Activated T-helper 17 cell treated with anti-CD3 and anti-CD28 coated beads, Interleukin-2, amount 50 U/mL, for 72 hours (primary cell): Measurements from ENCODE around the gene DIP2C. TPM values are rescaled to one million over a fixed set of nuclear protein-coding genes. Genes with fewer than 3 reads are reported as not detected.

Source experiments
- ATAC-seq: fragments of 150-1000 bp; cut with Tn5 transposase; replicated peaks from 2 replicates; pipeline ENCODE4 v1.10.0; 2021; ENCODE audit warnings: mild to moderate bottlenecking, moderate library complexity
- H3K27ac Mint-ChIP-seq: one replicate; pipeline ENCODE4 v1.8.0; 2022; ENCODE audit warnings: mixed read lengths
- H3K27me3 Mint-ChIP-seq: one replicate; pipeline ENCODE4 v1.8.0; 2022; ENCODE audit warnings: mixed read lengths
- H3K36me3 Mint-ChIP-seq: one replicate; pipeline ENCODE4 v1.8.0; 2022; ENCODE audit warnings: low read depth, mild to moderate bottlenecking, mixed read lengths
- H3K4me1 Mint-ChIP-seq: one replicate; pipeline ENCODE4 v1.8.0; 2022; ENCODE audit warnings: mixed read lengths
- H3K4me3 Mint-ChIP-seq: one replicate; pipeline ENCODE4 v1.8.0; 2022; ENCODE audit warnings: mild to moderate bottlenecking, mixed read lengths
- H3K9me3 Mint-ChIP-seq: one replicate; pipeline ENCODE4 v1.8.0; 2022; ENCODE audit warnings: mixed read lengths
- total RNA-seq, 2 donors: library from RNA; stranded (reverse); gene quantifications; one replicate each; pipeline ENCODE4 v1.2.3, GENCODE V29; 2022

DIP2C gene
- total RNA-seq, 2 donors from 2014 or later, result 1.1 to 1.9 TPM

DNA sequence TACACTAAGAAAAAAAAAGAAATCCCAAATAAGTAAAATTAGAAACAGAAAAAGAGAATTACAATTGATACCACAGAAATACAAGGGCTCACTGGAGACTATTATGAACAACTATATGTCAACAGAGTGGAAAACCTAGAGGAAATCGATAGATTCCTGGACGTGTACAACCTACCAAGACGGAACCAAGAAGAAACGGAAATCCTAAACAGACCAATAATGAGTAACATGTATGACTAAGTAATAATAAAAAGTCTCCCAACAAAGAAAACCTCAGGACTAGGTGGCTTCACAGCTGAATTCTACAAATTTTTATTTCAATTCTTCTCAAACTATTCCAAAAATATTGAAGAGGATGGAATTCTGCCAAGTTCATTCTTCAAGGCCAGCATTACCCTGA is 13.9 kb downstream of the DIP2C start:
- no peak for ATAC-seq
- H3K27me3 Mint-ChIP-seq, result peaks cover 7% of the 10 kb centered on the region
- H3K27ac Mint-ChIP-seq, result no peak overlapping the region
- no peaks in the 10 kb centered on the region for H3K36me3 Mint-ChIP-seq
- H3K4me3 Mint-ChIP-seq, result no peak overlapping the region
- peaks cover 6% of the 10 kb centered on the region for H3K4me1 Mint-ChIP-seq
- peaks cover 3% of the 10 kb centered on the region for H3K9me3 Mint-ChIP-seq

DNA sequence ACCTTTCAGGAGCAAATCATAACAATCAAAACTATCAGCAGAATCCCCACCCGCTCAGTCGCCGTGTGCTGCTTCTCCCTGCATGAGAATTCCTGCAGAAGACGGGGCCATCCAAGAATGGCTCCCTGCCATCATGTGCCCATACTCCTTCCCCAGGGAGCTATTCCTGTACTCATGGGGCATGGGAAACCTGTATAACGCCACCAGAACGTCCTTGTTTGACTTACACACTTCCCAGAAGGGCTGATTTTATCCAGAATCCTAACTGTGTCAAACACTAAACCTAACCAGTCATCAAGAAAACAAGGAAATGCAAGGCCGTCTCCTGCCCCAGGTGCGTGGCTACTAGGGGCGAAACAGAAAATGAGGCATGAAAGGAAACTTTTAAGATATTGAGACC is 16.0 kb downstream of the DIP2C start:
- Mint-ChIP-seq H3K27ac (no peak overlapping the region), H3K4me3 (no peak overlapping the region), H3K27me3 (peaks cover 3% of the 10 kb centered on the region), H3K9me3 (peaks cover 3% of the 10 kb centered on the region), H3K36me3 (no peaks in the 10 kb centered on the region), H3K4me1 (peaks cover 6% of the 10 kb centered on the region)
- no peak for ATAC-seq

- H3K27ac Mint-ChIP-seq, result no peak overlapping the region
- no peak for ATAC-seq
- no peak overlapping the region for H3K4me3 Mint-ChIP-seq
- peaks cover 3% of the 10 kb centered on the region for H3K9me3 Mint-ChIP-seq
- H3K36me3 Mint-ChIP-seq, result no peaks in the 10 kb centered on the region
- peaks cover 6% of the 10 kb centered on the region for H3K4me1 Mint-ChIP-seq
- peaks cover 3% of the 10 kb centered on the region for H3K27me3 Mint-ChIP-seq
These were observed 16.5 kb downstream of the DIP2C start for GRCh38 chr10:672992-673391.

DNA sequence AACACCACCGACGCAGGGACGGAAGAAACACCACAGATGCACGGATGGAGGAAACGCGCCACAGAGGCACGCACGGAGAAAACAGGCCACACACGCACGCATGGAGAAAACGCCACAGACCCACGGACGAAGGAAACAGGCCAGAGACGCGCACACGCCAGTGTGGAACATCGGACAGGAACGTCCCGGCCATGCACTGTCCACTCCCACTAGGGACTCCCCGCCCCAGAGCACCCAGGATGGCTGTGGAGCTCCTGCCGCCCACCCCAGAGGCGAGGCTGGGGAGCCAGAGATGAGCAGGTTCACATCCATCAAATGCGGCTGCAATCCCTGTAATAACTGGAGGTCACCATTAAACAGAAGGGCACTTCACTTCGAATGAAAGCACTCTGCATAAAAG is 17.3 kb downstream of the DIP2C start:
- peaks cover 3% of the 10 kb centered on the region for H3K27me3 Mint-ChIP-seq
- ATAC-seq, result no peak
- peaks cover 3% of the 10 kb centered on the region for H3K9me3 Mint-ChIP-seq
- H3K4me1 Mint-ChIP-seq, result peaks cover 6% of the 10 kb centered on the region
- no peak overlapping the region for H3K4me3 Mint-ChIP-seq
- H3K36me3 Mint-ChIP-seq, result no peaks in the 10 kb centered on the region
- no peak overlapping the region for H3K27ac Mint-ChIP-seq

DNA sequence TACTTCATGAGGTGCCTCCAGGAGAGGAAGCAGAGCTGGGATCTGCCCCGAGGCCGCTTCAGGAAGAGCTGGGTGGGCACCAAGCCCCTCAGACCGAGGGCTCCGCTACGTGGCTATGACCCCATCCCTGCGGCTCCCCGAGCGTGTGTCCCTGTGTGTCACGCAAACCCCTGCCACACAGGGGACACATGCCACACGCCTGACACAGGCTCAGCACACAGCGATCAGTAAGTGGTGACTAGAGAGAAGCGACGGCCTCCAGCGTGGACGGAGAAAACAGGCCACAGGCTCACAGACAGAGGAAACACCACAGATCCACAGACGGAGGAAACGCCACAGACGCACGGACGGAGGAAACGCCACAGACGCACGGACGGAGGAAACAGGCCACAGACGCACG is 18.5 kb downstream of the DIP2C start:
- Mint-ChIP-seq H3K4me1 (peaks cover under 1% of the 10 kb centered on the region), H3K4me3 (no peak overlapping the region), H3K36me3 (no peaks in the 10 kb centered on the region), H3K27me3 (peaks cover 3% of the 10 kb centered on the region), H3K27ac (no peak overlapping the region), H3K9me3 (peaks cover 3% of the 10 kb centered on the region)
- ATAC-seq, result no peak

DNA sequence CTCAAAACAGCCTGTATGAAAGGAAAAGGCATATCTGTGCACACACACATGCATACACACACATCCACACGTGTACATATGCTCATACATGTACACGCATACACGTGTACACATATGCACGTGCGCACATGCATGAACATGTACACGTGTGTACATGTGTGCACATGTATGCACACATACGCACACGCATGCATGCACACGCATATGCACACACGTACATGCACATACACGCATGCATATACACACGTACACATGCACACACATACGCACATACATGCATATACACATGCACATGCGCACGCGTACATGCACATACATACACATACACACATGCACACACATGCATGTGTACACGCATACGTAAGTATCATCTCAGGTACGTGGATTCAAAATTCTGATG is 19.4 kb downstream of the DIP2C start:
- H3K36me3 Mint-ChIP-seq, result no peaks in the 10 kb centered on the region
- no peak overlapping the region for H3K27ac Mint-ChIP-seq
- peaks cover 3% of the 10 kb centered on the region for H3K9me3 Mint-ChIP-seq
- no peaks in the 10 kb centered on the region for H3K4me1 Mint-ChIP-seq
- H3K27me3 Mint-ChIP-seq, result peaks cover 3% of the 10 kb centered on the region
- no peak overlapping the region for H3K4me3 Mint-ChIP-seq
- ATAC-seq, result no peak

- H3K27ac Mint-ChIP-seq, result no peak overlapping the region
- ATAC-seq, result no peak
- no peak overlapping the region for H3K4me3 Mint-ChIP-seq
- peaks cover 3% of the 10 kb centered on the region for H3K27me3 Mint-ChIP-seq
- H3K4me1 Mint-ChIP-seq, result no peaks in the 10 kb centered on the region
- peaks cover under 1% of the 10 kb centered on the region for H3K9me3 Mint-ChIP-seq
- H3K36me3 Mint-ChIP-seq, result no peaks in the 10 kb centered on the region
These were observed 20.5 kb downstream of the DIP2C start for GRCh38 chr10:668786-669485.

DNA sequence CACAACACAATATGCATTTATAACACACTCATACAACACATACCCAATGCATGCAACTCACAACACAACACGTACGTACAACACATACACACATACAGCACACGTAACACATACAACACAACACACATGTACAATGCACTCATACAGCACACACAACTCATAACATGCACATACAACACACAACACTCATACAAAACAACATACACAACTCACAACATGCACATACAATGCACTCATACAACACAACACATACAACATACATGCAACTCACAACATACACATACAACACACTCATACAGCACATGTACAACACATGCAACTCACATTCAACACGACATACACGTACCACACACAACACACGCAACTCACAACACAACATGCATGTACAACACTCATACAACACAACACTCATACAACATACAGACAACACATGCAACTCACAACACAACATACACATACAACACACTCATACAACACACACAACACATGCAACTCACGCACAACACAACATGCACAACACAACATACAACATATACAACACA is 21.8 kb downstream of the DIP2C start:
- ATAC-seq, result no peak
- Mint-ChIP-seq H3K27me3 (peaks cover 8% of the 10 kb centered on the region), H3K4me1 (no peaks in the 10 kb centered on the region), H3K36me3 (no peaks in the 10 kb centered on the region), H3K4me3 (no peak overlapping the region), H3K9me3 (no peaks in the 10 kb centered on the region), H3K27ac (no peak overlapping the region)

GRCh38 chr10:667096-667495 is 22.4 kb downstream of the DIP2C start:
- Mint-ChIP-seq H3K4me3 (no peak overlapping the region), H3K9me3 (no peaks in the 10 kb centered on the region), H3K4me1 (no peaks in the 10 kb centered on the region), H3K27ac (no peak overlapping the region), H3K36me3 (no peaks in the 10 kb centered on the region), H3K27me3 (peaks cover 8% of the 10 kb centered on the region)
- ATAC-seq, result no peak

- H3K9me3 Mint-ChIP-seq, result no peaks in the 10 kb centered on the region
- H3K4me3 Mint-ChIP-seq, result no peak overlapping the region
- H3K36me3 Mint-ChIP-seq, result no peaks in the 10 kb centered on the region
- H3K27ac Mint-ChIP-seq, result no peak overlapping the region
- no peaks in the 10 kb centered on the region for H3K4me1 Mint-ChIP-seq
- peaks cover 11% of the 10 kb centered on the region for H3K27me3 Mint-ChIP-seq
- no peak for ATAC-seq
These were observed 23.0 kb downstream of the DIP2C start for GRCh38 chr10:666237-667012.

DNA sequence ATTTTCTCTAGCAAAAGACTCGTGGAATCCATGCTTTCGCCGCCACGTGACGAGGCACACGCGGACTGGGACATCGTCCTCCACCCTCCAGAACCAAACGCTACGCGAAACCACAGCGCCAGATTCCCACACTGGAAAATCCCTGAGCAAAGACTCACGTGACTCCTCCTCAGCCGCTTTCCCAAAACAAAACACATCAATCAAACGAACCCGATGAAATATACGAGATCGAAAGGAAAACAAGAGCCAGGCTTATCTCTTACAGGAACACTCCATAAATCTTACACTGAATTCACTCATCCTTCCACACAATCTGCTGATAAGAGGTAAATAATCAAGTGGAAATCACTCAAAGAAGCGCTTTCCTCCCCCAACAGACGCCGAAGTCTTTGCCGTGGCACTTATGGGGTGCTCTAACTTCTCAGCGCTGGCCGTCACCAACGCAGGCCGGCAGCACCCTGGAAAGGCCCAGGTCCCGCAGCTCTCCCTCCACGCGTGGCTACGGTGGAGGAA is 23.8 kb downstream of the DIP2C start:
- H3K27me3 Mint-ChIP-seq, result peaks cover 13% of the 10 kb centered on the region
- H3K36me3 Mint-ChIP-seq, result no peaks in the 10 kb centered on the region
- H3K4me1 Mint-ChIP-seq, result no peaks in the 10 kb centered on the region
- no peak overlapping the region for H3K27ac Mint-ChIP-seq
- ATAC-seq, result no peak
- H3K9me3 Mint-ChIP-seq, result no peaks in the 10 kb centered on the region
- H3K4me3 Mint-ChIP-seq, result no peak overlapping the region

DNA sequence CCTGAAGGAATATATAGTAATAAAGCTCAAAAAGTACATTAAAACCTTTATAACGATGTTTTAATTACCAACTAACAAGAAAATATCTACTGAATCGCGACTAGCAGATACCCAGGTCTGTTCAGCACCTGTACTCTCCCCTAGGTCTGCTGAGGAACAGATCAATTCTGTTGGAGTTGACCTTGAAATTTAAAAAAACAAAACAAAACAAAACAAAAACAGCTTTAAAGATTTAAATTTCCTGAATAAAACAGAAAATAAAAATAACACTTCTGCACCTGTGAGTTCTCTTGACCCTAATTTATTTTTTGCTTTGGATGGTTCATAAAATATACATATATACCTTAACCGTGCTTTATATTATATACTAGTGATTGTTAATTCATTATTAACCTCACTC is 24.6 kb downstream of the DIP2C start:
- no peak overlapping the region for H3K4me3 Mint-ChIP-seq
- H3K36me3 Mint-ChIP-seq, result no peaks in the 10 kb centered on the region

DNA sequence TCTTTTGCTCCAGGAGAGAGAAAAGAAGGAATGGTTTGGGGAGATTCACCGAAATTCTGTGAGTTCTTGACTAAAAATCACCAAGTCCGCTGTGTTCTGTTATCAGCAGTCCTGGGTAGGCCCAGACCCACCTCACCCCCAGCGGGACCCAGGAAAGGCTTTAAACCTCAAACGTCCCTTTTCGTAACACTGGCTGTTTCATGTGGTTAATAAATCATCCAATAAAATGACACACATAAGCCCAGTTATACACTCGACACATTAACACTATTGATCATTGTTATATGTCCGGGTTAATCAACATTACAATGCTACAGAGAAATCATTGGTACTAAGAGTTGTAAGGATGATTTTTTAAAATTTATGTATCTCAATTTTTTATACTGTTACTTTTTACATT is 25.2 kb downstream of the DIP2C start:
- H3K27me3 Mint-ChIP-seq, result peaks cover 14% of the 10 kb centered on the region

More for the DNA sequence above, 24.6 kb downstream of the DIP2C start:
- Mint-ChIP-seq H3K27me3 (peaks cover 13% of the 10 kb centered on the region), H3K27ac (no peak overlapping the region), H3K9me3 (no peaks in the 10 kb centered on the region), H3K4me1 (no peaks in the 10 kb centered on the region)
- ATAC-seq, result no peak

GRCh38 chr10:663831-664251 is 25.6 kb downstream of the DIP2C start:
- Mint-ChIP-seq H3K4me1 (peaks cover 3% of the 10 kb centered on the region), H3K36me3 (no peaks in the 10 kb centered on the region), H3K27me3 (peaks cover 19% of the 10 kb centered on the region), H3K9me3 (no peaks in the 10 kb centered on the region), H3K27ac (no peak overlapping the region), H3K4me3 (no peak overlapping the region)
- no peak for ATAC-seq

More for the DNA sequence above, 25.2 kb downstream of the DIP2C start:
- no peak for ATAC-seq
- H3K4me1 Mint-ChIP-seq, result no peaks in the 10 kb centered on the region
- H3K9me3 Mint-ChIP-seq, result no peaks in the 10 kb centered on the region
- no peak overlapping the region for H3K27ac Mint-ChIP-seq
- H3K36me3 Mint-ChIP-seq, result no peaks in the 10 kb centered on the region
- H3K4me3 Mint-ChIP-seq, result no peak overlapping the region

DNA sequence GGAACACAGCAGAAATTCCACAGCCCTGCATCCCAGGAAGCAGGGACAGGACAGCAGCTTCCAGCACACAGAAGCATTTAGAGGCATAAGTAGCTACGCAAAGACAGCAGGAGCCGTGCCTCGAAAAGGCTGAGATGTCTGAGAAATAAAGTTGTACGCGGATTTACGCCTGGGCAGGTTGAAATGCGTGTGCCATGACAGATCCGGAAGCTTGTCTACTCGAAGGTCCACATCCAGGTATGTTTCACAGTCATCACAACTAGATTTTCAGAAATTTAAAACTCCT is 26.1 kb downstream of the DIP2C start:
- H3K27me3 Mint-ChIP-seq, result peaks cover 21% of the 10 kb centered on the region
- H3K4me1 Mint-ChIP-seq, result peaks cover 3% of the 10 kb centered on the region
- H3K36me3 Mint-ChIP-seq, result no peaks in the 10 kb centered on the region
- H3K27ac Mint-ChIP-seq, result no peak overlapping the region
- H3K4me3 Mint-ChIP-seq, result no peak overlapping the region
- no peaks in the 10 kb centered on the region for H3K9me3 Mint-ChIP-seq
- no peak for ATAC-seq
